H1 (cell line): Measurements from ENCODE around the gene PTP4A1.

ENCODE experiments used
- ATF3 ChIP-seq: IDR thresholded peaks from 2 replicates; pipeline ENCODE4 v1.6.1; 2011; ENCODE audit warnings: low read depth, mild to moderate bottlenecking, low read length; ENCODE audit not compliant: insufficient read depth
- CEBPB ChIP-seq: IDR thresholded peaks from 2 replicates; pipeline ENCODE4 v1.6.1; 2012; ENCODE audit warnings: low read depth, low read length
- CHD1 ChIP-seq: IDR thresholded peaks from 2 replicates; pipeline ENCODE4 v1.6.1; 2012; ENCODE audit warnings: low read depth, low read length, improper control_type of control experiment
- EP300 ChIP-seq, 2 experiments: IDR thresholded peaks; 1 replicate in 1 of 2; 2 replicates in 1 of 2; pipeline ENCODE4 v1.6.1; 2011 to 2012; ENCODE audit warnings: low read depth in 2 of 2, low read length in 2 of 2, mild to moderate bottlenecking in 2 of 2, borderline replicate concordance in 1 of 2, inconsistent platforms in 1 of 2, moderate library complexity in 1 of 2
- HDAC6 ChIP-seq: IDR thresholded peaks from one replicate; pipeline ENCODE4 v1.7.1; 2012; ENCODE audit warnings: low read depth, mild to moderate bottlenecking, inconsistent platforms, low read length, moderate library complexity
- KDM5A ChIP-seq: fragments of 200-600 bp; IDR thresholded peaks from 2 replicates; pipeline ENCODE4 v1.7.1; 2012; ENCODE audit warnings: mild to moderate bottlenecking, low read length, inconsistent platforms, mixed read lengths
- POLR2A ChIP-seq, 2 experiments: IDR thresholded peaks; 1 replicate in 1 of 2; 2 replicates in 1 of 2; pipeline ENCODE4 v1.6.1; 2011; ENCODE audit warnings: low read depth in 2 of 2, low read length in 2 of 2, mild to moderate bottlenecking in 2 of 2; ENCODE audit errors: control extremely low read depth in 1 of 2
- RAD21 ChIP-seq, 2 experiments: IDR thresholded peaks in 1 of 2; conservative IDR thresholded peaks in 1 of 2; 2 replicates each; pipeline ENCODE4 v1.6.1; 2011; ENCODE audit warnings: low read depth in 2 of 2, low read length in 2 of 2, improper control_type of control experiment in 1 of 2, inconsistent platforms in 1 of 2, mild to moderate bottlenecking in 1 of 2, moderate library complexity in 1 of 2
- TF ChIP-seq, protein P1 (sequence below), 3 experiments: IDR thresholded peaks; 1 replicate in 2 of 3; 2 replicates in 1 of 3; pipeline versions ENCODE4 v1.5.1 to v1.6.1; 2011; ENCODE audit warnings: low read length in 3 of 3, mild to moderate bottlenecking in 3 of 3, inconsistent platforms in 2 of 3, low read depth in 1 of 3, moderate library complexity in 1 of 3; ENCODE audit not compliant: insufficient read depth in 1 of 3; ENCODE audit errors: control extremely low read depth in 1 of 3

GRCh38 chr6:63525186-63525878, 46.9 kb upstream of the PTP4A1 start:
- TF ChIP-seq HDAC6, result no peak
- TF ChIP-seq RAD21 (IDR thresholded peaks at IDR 0.05 in 1 of 2, conservative IDR thresholded peaks at IDR 0.05 in 1 of 2; ENCODE audit: low read depth in 2 of 2, low read length in 2 of 2), result no peak
- TF ChIP-seq, protein P1, sequence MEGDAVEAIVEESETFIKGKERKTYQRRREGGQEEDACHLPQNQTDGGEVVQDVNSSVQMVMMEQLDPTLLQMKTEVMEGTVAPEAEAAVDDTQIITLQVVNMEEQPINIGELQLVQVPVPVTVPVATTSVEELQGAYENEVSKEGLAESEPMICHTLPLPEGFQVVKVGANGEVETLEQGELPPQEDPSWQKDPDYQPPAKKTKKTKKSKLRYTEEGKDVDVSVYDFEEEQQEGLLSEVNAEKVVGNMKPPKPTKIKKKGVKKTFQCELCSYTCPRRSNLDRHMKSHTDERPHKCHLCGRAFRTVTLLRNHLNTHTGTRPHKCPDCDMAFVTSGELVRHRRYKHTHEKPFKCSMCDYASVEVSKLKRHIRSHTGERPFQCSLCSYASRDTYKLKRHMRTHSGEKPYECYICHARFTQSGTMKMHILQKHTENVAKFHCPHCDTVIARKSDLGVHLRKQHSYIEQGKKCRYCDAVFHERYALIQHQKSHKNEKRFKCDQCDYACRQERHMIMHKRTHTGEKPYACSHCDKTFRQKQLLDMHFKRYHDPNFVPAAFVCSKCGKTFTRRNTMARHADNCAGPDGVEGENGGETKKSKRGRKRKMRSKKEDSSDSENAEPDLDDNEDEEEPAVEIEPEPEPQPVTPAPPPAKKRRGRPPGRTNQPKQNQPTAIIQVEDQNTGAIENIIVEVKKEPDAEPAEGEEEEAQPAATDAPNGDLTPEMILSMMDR (IDR thresholded peaks at IDR 0.05; ENCODE audit: control extremely low read depth in 1 of 3, insufficient read depth in 1 of 3, low read depth in 1 of 3, low read length in 3 of 3), result peak in 2 of 3 experiments; percentile 28 to 30; a peak in 3 of 4 replicates
- TF ChIP-seq KDM5A, result no peak
- no peak for TF ChIP-seq ATF3
- TF ChIP-seq POLR2A (IDR thresholded peaks at IDR 0.05; ENCODE audit: control extremely low read depth in 1 of 2, low read depth in 2 of 2, low read length in 2 of 2), result no peak
- no peak for TF ChIP-seq CEBPB
- no peak for TF ChIP-seq EP300 (IDR thresholded peaks at IDR 0.05; ENCODE audit: borderline replicate concordance in 1 of 2, low read depth in 2 of 2, low read length in 2 of 2)
- no peak for TF ChIP-seq CHD1
